HepG2 (cell line): ENCODE data around the gene HINT2. TPM values are rescaled to one million over a fixed set of nuclear protein-coding genes. Genes with fewer than 3 reads are reported as not detected.
A peak's percentile ranks its signal among the peaks of the same experiment; 100 is the strongest.

Experiments used
- ARID2 ChIP-seq: sonication (generic); formaldehyde crosslinking; IDR thresholded peaks from 2 replicates; pipeline ENCODE4 v1.8.1; 2022; ENCODE audit warnings: mild to moderate bottlenecking, missing genetic modification reagents, borderline replicate concordance
- ATM ChIP-seq: fragments of 450-650 bp; IDR thresholded peaks from 2 replicates; pipeline ENCODE4 v1.7.1; 2017; ENCODE audit warnings: mild to moderate bottlenecking, borderline replicate concordance
- DNMT1 ChIP-seq: sonication (generic); formaldehyde crosslinking; IDR thresholded peaks from 2 replicates; pipeline ENCODE4 v1.5.1; 2020; ENCODE audit warnings: mild to moderate bottlenecking, missing genetic modification reagents
- HNRNPH1 ChIP-seq: fragments of 200-400 bp; formaldehyde crosslinking; optimal IDR thresholded peaks from 2 replicates; pipeline ENCODE3; 2017; ENCODE audit warnings: mild to moderate bottlenecking, low read depth, low read length
- MAF1 ChIP-seq: sonication (generic); formaldehyde crosslinking; IDR thresholded peaks from 2 replicates; pipeline ENCODE4 v1.5.0; 2020; ENCODE audit warnings: missing genetic modification reagents, borderline replicate concordance
- MEIS1 ChIP-seq: sonication (generic); formaldehyde crosslinking; IDR thresholded peaks from 2 replicates; pipeline ENCODE4 v1.9.0; 2021; ENCODE audit warnings: mild to moderate bottlenecking, missing genetic modification reagents, moderate library complexity, borderline replicate concordance
- RFX3 ChIP-seq: IDR thresholded peaks from 2 replicates; pipeline ENCODE4 v1.6.1; 2016; ENCODE audit warnings: missing biosample characterization, missing genetic modification reagents
- ZBTB21 ChIP-seq: sonication (generic); formaldehyde crosslinking; IDR thresholded peaks from 2 replicates; pipeline ENCODE4 v1.4.0; 2020; ENCODE audit warnings: missing genetic modification reagents
- ZIK1 ChIP-seq: sonication (generic); formaldehyde crosslinking; IDR thresholded peaks from 2 replicates; pipeline ENCODE4 v1.5.0; 2020; ENCODE audit warnings: mild to moderate bottlenecking, low read depth, missing genetic modification reagents, borderline replicate concordance
- ZNF296 ChIP-seq: sonication (generic); formaldehyde crosslinking; conservative IDR thresholded peaks from 2 replicates; pipeline ENCODE4 v1.5.0; 2020; ENCODE audit warnings: mild to moderate bottlenecking, missing genetic modification reagents
- ZNF446 ChIP-seq: sonication (generic); formaldehyde crosslinking; IDR thresholded peaks from 2 replicates; pipeline ENCODE4 v1.5.0; 2020; ENCODE audit warnings: mild to moderate bottlenecking, missing genetic modification reagents
- ZNF451 ChIP-seq: sonication (generic); formaldehyde crosslinking; IDR thresholded peaks from 2 replicates; pipeline ENCODE4 v1.5.0; 2020; ENCODE audit warnings: mild to moderate bottlenecking, missing genetic modification reagents
- ZNF547 ChIP-seq: sonication (generic); formaldehyde crosslinking; IDR thresholded peaks from 2 replicates; pipeline ENCODE4 v1.5.1; 2020; ENCODE audit warnings: mild to moderate bottlenecking, missing genetic modification reagents
- ZNF790 ChIP-seq: sonication (generic); formaldehyde crosslinking; IDR thresholded peaks from 2 replicates; pipeline ENCODE4 v1.8.0; 2022; ENCODE audit warnings: missing genetic modification reagents, mild to moderate bottlenecking, borderline replicate concordance
- polyA plus RNA-seq, 8 experiments: library from polyadenylated mRNA; depleted of rRNA in 3 of 8; stranded (reverse) in 7 of 8; unstranded in 1 of 8; fragments of >200 nt; fragmentation: Illumina TruSeq in 4 of 8; extraction: Trizol in 4 of 8; gene quantifications; 2 replicates each; pipeline versions ENCODE4 v1.2.1 to v1.2.3, GENCODE V29; 2011 to 2016; ENCODE audit warnings: low read depth in 4 of 8, missing spikeins in 1 of 8, mixed read lengths in 1 of 8; ENCODE audit not compliant: insufficient read depth in 1 of 8
- total RNA-seq, 5 experiments: library from RNA; depleted of rRNA; stranded (reverse); fragments of >200 nt; fragmentation: Illumina TruSeq; extraction: Trizol; gene quantifications; 2 replicates each; pipeline ENCODE4 v1.2.3, GENCODE V29; 2016; ENCODE audit warnings: low read depth in 1 of 5
- TF ChIP-seq, protein P1 (sequence below): sonication (generic); formaldehyde crosslinking; IDR thresholded peaks from 2 replicates; pipeline ENCODE4 v1.5.1; 2020; ENCODE audit warnings: mild to moderate bottlenecking, missing genetic modification reagents, moderate library complexity
- TF ChIP-seq, protein P2 (sequence below): sonication (generic); formaldehyde crosslinking; IDR thresholded peaks from 2 replicates; pipeline ENCODE4 v1.5.1; 2020; ENCODE audit warnings: mild to moderate bottlenecking, missing genetic modification reagents, borderline replicate concordance
- TF ChIP-seq, protein P3 (sequence below): sonication (generic); formaldehyde crosslinking; IDR thresholded peaks from 2 replicates; pipeline ENCODE4 v1.8.0; 2022; ENCODE audit warnings: missing genetic modification reagents, mild to moderate bottlenecking, borderline replicate concordance
- TF ChIP-seq, protein P4 (sequence below): sonication (generic); formaldehyde crosslinking; IDR thresholded peaks from 2 replicates; pipeline ENCODE4 v1.5.0; 2020; ENCODE audit warnings: missing genetic modification reagents, mild to moderate bottlenecking, borderline replicate concordance
- TF ChIP-seq, protein P5 (sequence below): IDR thresholded peaks from 2 replicates; pipeline ENCODE4 v1.6.1; 2018; ENCODE audit warnings: missing genetic modification reagents

The HINT2 gene
- total and polyA plus RNA-seq, 2 of the 13 experiments (the other 11 are each of a cell fraction or from before 2014, with no cell fraction given), result 37.9 to 56.2 TPM

DNA sequence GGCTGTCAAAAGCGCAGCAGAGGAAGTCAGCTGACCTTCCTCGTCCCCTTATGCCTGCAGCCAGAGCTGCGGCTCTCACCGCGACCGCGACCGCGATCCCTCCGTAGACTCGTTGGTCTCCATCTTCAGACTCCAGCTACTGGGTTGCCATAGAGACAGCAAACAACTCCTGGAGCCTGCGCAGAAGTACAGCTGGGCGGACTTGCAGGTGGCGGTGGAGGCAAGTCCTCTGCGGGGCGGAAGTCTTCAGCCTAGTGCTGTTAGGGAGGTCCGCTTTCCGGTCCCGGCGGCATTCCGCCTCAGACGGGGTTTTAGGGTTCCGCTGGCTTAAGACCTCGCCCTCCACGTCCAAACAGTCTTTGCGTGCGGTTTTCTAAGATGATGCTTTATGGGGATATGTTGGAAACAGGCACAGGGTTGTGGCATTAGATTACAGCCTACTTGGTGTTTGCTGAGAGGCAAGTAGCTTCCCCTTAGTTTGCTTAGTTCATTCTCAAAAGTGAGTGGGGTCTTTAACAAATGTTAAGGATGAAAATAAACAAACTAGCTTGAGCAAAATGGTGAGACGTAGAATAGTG, 2.7 kb downstream of the HINT2 start, which contains the start of gene SPAG8 (continued):
- no peak for TF ChIP-seq DNMT1
- no peak for TF ChIP-seq ARID2 (CRISPR knock-in tag)
- TF ChIP-seq, protein P1, sequence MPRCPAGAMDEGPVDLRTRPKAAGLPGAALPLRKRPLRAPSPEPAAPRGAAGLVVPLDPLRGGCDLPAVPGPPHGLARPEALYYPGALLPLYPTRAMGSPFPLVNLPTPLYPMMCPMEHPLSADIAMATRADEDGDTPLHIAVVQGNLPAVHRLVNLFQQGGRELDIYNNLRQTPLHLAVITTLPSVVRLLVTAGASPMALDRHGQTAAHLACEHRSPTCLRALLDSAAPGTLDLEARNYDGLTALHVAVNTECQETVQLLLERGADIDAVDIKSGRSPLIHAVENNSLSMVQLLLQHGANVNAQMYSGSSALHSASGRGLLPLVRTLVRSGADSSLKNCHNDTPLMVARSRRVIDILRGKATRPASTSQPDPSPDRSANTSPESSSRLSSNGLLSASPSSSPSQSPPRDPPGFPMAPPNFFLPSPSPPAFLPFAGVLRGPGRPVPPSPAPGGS (CRISPR knock-in tag), result no peak
- 0 out of 2 replicates have a peak, but pooled peaks have one; percentile 21 for TF ChIP-seq ZBTB21
- TF ChIP-seq HNRNPH1, result no peak
- TF ChIP-seq ZNF296 (CRISPR knock-in tag), result no peak
- TF ChIP-seq ZNF451 (CRISPR knock-in tag), result no peak
- TF ChIP-seq, protein P2, sequence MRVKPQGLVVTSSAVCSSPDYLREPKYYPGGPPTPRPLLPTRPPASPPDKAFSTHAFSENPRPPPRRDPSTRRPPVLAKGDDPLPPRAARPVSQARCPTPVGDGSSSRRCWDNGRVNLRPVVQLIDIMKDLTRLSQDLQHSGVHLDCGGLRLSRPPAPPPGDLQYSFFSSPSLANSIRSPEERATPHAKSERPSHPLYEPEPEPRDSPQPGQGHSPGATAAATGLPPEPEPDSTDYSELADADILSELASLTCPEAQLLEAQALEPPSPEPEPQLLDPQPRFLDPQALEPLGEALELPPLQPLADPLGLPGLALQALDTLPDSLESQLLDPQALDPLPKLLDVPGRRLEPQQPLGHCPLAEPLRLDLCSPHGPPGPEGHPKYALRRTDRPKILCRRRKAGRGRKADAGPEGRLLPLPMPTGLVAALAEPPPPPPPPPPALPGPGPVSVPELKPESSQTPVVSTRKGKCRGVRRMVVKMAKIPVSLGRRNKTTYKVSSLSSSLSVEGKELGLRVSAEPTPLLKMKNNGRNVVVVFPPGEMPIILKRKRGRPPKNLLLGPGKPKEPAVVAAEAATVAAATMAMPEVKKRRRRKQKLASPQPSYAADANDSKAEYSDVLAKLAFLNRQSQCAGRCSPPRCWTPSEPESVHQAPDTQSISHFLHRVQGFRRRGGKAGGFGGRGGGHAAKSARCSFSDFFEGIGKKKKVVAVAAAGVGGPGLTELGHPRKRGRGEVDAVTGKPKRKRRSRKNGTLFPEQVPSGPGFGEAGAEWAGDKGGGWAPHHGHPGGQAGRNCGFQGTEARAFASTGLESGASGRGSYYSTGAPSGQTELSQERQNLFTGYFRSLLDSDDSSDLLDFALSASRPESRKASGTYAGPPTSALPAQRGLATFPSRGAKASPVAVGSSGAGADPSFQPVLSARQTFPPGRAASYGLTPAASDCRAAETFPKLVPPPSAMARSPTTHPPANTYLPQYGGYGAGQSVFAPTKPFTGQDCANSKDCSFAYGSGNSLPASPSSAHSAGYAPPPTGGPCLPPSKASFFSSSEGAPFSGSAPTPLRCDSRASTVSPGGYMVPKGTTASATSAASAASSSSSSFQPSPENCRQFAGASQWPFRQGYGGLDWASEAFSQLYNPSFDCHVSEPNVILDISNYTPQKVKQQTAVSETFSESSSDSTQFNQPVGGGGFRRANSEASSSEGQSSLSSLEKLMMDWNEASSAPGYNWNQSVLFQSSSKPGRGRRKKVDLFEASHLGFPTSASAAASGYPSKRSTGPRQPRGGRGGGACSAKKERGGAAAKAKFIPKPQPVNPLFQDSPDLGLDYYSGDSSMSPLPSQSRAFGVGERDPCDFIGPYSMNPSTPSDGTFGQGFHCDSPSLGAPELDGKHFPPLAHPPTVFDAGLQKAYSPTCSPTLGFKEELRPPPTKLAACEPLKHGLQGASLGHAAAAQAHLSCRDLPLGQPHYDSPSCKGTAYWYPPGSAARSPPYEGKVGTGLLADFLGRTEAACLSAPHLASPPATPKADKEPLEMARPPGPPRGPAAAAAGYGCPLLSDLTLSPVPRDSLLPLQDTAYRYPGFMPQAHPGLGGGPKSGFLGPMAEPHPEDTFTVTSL (CRISPR knock-in tag), result no peak
- no peak for TF ChIP-seq ZNF547 (CRISPR knock-in tag)
- no peak for TF ChIP-seq ZIK1 (CRISPR knock-in tag)
- no peak for TF ChIP-seq MAF1 (CRISPR knock-in tag)
- TF ChIP-seq, protein P3, sequence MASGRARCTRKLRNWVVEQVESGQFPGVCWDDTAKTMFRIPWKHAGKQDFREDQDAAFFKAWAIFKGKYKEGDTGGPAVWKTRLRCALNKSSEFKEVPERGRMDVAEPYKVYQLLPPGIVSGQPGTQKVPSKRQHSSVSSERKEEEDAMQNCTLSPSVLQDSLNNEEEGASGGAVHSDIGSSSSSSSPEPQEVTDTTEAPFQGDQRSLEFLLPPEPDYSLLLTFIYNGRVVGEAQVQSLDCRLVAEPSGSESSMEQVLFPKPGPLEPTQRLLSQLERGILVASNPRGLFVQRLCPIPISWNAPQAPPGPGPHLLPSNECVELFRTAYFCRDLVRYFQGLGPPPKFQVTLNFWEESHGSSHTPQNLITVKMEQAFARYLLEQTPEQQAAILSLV (CRISPR knock-in tag), result no peak
- TF ChIP-seq, protein P4, sequence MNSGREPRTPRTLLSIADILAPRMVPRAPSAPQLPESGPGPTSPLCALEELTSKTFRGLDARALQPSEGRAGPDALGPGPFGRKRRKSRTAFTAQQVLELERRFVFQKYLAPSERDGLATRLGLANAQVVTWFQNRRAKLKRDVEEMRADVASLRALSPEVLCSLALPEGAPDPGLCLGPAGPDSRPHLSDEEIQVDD, result no peak
- TF ChIP-seq, protein P5, sequence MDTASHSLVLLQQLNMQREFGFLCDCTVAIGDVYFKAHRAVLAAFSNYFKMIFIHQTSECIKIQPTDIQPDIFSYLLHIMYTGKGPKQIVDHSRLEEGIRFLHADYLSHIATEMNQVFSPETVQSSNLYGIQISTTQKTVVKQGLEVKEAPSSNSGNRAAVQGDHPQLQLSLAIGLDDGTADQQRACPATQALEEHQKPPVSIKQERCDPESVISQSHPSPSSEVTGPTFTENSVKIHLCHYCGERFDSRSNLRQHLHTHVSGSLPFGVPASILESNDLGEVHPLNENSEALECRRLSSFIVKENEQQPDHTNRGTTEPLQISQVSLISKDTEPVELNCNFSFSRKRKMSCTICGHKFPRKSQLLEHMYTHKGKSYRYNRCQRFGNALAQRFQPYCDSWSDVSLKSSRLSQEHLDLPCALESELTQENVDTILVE, result 0 out of 2 replicates have a peak, but pooled peaks have one; percentile 47
- TF ChIP-seq ZNF790, result no peak
- no peak for TF ChIP-seq ZNF446 (CRISPR knock-in tag)
- TF ChIP-seq ATM, result no peak
- peak; percentile 95 for TF ChIP-seq RFX3 (CRISPR knock-in tag)
- no peak for TF ChIP-seq MEIS1 (CRISPR knock-in tag)
